Measurements from ENCODE around the gene MARCHF2. TPM values are rescaled to one million over a fixed set of nuclear protein-coding genes. Genes with fewer than 3 reads are reported as not detected.

The MARCHF2 gene
- total and polyA plus RNA-seq, 2 donors (not counting 1 experiment from before 2014, with no cell fraction given), result 22.9 to 52.6 TPM

DNA sequence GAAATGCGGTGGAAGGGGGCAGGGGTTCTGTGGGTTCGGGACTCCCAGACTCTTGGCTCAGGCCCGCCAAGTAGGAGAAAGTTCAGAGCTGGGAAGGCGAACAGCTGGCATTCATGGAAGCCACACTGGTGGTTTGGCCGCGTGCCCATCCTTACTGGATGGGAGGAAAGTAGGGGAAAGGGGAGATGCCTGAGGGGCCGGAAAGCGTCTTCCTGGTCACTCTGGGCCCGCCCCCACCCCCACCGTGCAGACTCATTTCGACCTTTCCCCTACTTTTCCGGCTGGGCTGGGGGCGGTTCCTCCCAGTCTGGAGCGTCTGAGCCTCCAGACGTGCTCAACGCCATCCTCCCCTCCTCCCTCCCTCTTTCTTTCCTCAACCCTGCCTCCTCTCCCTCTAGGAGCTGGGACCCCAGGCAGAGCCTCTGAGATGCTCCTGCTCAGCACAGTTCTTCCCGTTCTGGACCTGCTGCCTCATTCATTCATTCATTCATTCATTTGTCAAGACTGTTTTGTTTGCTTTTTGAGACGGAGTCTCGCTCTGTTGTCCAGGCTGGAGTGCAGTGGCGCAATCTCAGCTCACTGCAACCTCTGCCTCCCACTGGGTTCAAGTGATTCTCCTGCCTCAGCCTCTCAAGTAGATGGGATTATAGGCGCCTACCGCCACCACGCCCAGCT lies 45.6 kb upstream of the MARCHF2 start:
- Histone ChIP-seq H3K4me3 (ENCODE audit: control extremely low read depth in 1 of 5, extremely low read depth in 1 of 5, insufficient read depth in 1 of 5, low read depth in 2 of 5, low read length in 4 of 5) (no peak overlapping the region), H4K20me1 (ENCODE audit: control insufficient read depth, insufficient read depth, low read length, poor library complexity, severe bottlenecking) (no peaks in the 10 kb centered on the region), H3K27me3 (replicated peaks in 1 of 4; ENCODE audit: control extremely low read depth in 1 of 4, control insufficient read depth in 3 of 4, insufficient read depth in 4 of 4, low read length in 3 of 4) (peaks cover 0 to 43% (median 7%) of the 10 kb centered on the region in 4 experiments), H3K79me2 (ENCODE audit: control insufficient read depth, insufficient read depth, low read length) (no peaks in the 10 kb centered on the region), H3K36me3 (replicated peaks in 1 of 2; ENCODE audit: control extremely low read depth in 1 of 2, control insufficient read depth in 1 of 2, extremely low read depth in 1 of 2, insufficient read depth in 2 of 2, low read length in 1 of 2) (no peaks in the 10 kb centered on the region), H3K9ac (ENCODE audit: low read length) (no peak overlapping the region), H2AFZ (ENCODE audit: insufficient read depth, low read depth, low read length, poor library complexity, severe bottlenecking) (no peak overlapping the region), H3K27ac (ENCODE audit: low read length in 2 of 2) (no peak overlapping the region), H3K4me1 (ENCODE audit: control insufficient read depth in 2 of 2, insufficient read depth in 2 of 2, low read length in 2 of 2) (peaks cover 15 to 16% of the 10 kb centered on the region in 2 donors), H3K9me3 (ENCODE audit: control extremely low read depth in 1 of 3, control insufficient read depth in 2 of 3, insufficient read depth in 1 of 3, low read length in 2 of 3) (peaks cover 0 to 6% (median 0%) of the 10 kb centered on the region in 3 donors), H3K4me2 (replicated peaks; ENCODE audit: low read depth, low read length, poor library complexity, severe bottlenecking) (no peak overlapping the region)
- POLR2A ChIA-PET, result no interaction called here
- no peak for TF ChIP-seq EZH2 (IDR thresholded peaks at IDR 0.05; ENCODE audit: borderline replicate concordance, insufficient read depth, low read depth, low read length, poor library complexity, severe bottlenecking)
- TF ChIP-seq, protein P1, sequence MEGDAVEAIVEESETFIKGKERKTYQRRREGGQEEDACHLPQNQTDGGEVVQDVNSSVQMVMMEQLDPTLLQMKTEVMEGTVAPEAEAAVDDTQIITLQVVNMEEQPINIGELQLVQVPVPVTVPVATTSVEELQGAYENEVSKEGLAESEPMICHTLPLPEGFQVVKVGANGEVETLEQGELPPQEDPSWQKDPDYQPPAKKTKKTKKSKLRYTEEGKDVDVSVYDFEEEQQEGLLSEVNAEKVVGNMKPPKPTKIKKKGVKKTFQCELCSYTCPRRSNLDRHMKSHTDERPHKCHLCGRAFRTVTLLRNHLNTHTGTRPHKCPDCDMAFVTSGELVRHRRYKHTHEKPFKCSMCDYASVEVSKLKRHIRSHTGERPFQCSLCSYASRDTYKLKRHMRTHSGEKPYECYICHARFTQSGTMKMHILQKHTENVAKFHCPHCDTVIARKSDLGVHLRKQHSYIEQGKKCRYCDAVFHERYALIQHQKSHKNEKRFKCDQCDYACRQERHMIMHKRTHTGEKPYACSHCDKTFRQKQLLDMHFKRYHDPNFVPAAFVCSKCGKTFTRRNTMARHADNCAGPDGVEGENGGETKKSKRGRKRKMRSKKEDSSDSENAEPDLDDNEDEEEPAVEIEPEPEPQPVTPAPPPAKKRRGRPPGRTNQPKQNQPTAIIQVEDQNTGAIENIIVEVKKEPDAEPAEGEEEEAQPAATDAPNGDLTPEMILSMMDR (IDR thresholded peaks at IDR 0.05), result no peak
- H3K4me3 Mint-ChIP-seq, result no peak overlapping the region
- H3K9me3 Mint-ChIP-seq (ENCODE audit: insufficient read depth), result no peaks in the 10 kb centered on the region
- DNase-seq, result no peak
- CTCF ChIA-PET, result interaction anchor here (1.9 kb wide), 1 partner anchor 13 kb away, joined by 7 read pairs; no protein-coding TSS in a partner anchor
- WGBS (ENCODE audit: insufficient coverage), result 21% methylated on average over 17 of the region's 23 CpGs
- H3K27ac Mint-ChIP-seq, result no peak overlapping the region
- intact Hi-C loops (cut with micrococcal nuclease), result no loop called here
- peaks cover 10% of the 10 kb centered on the region for H3K4me1 Mint-ChIP-seq
- no peak for ATAC-seq (ENCODE audit: low read depth)
- H3K27me3 Mint-ChIP-seq, result peaks cover 37% of the 10 kb centered on the region
